Gastrocnemius medialis (tissue), 4 donors: ENCODE measurements around the gene RPS13. TPM values are rescaled to one million over a fixed set of nuclear protein-coding genes. Genes with fewer than 3 reads are reported as not detected.
A peak's percentile ranks its signal among the peaks of the same experiment; 100 is the strongest.
"Not testable (repeated sequence)": the region's sequence is repeated elsewhere in the genome, so short reads cannot be mapped to it uniquely, and the experiment has no call there.

Source experiments
- ATAC-seq, 2 donors: fragments of 150-250 bp; one replicate each; pipeline ENCODE4 v1.9.1; 2016
- DNase-seq, 2 donors: peaks; one replicate each; pipeline ENCODE4 v3.0.0-alpha.2; 2019
- H3K27ac ChIP-seq, 4 donors: fragments of 200-600 bp; sonication (generic); 1 replicate in 1 of 4; 2 replicates in 3 of 4; pipeline ENCODE4 v1.5.1; 2016 to 2018; ENCODE audit warnings: mild to moderate bottlenecking in 2 of 4, moderate library complexity in 1 of 4
- H3K27me3 ChIP-seq, 3 donors: fragments of 200-600 bp; sonication (generic) in 2 of 3; 1 replicate in 1 of 3; 2 replicates in 2 of 3; pipeline versions ENCODE4 v1.5.1 to v1.6.0; 2016 to 2019; ENCODE audit warnings: mild to moderate bottlenecking in 1 of 3, moderate library complexity in 1 of 3
- H3K36me3 ChIP-seq, 2 donors: fragments of 200-600 bp; sonication (generic) in 1 of 2; one replicate each; pipeline ENCODE4 v1.5.1; 2017 to 2018
- H3K4me1 ChIP-seq, 2 donors: fragments of 200-600 bp; sonication (generic) in 1 of 2; one replicate each; pipeline ENCODE4 v1.5.1; 2016 to 2017; ENCODE audit warnings: mild to moderate bottlenecking in 2 of 2
- H3K4me3 ChIP-seq, 4 donors: fragments of 200-600 bp; sonication (generic) in 3 of 4; 1 replicate in 1 of 4; 2 replicates in 3 of 4; pipeline ENCODE4 v1.5.1; 2016 to 2019; ENCODE audit warnings: mild to moderate bottlenecking in 2 of 4
- H3K9me3 ChIP-seq, 3 donors: fragments of 200-600 bp; sonication (generic) in 2 of 3; 1 replicate in 1 of 3; 2 replicates in 2 of 3; pipeline ENCODE4 v1.5.1; 2016 to 2019
- CTCF ChIP-seq, 5 experiments: fragments of 450-650 bp in 3 of 5; fragments of 200-600 bp in 2 of 5; sonication (generic) in 2 of 5; IDR thresholded peaks in 4 of 5; conservative IDR thresholded peaks in 1 of 5; 1 replicate in 4 of 5; 2 replicates in 1 of 5; pipeline ENCODE4 v1.5.1; 2016 to 2019; ENCODE audit warnings: antibody characterized with exemption in 5 of 5, mild to moderate bottlenecking in 3 of 5, moderate library complexity in 3 of 5
- POLR2A ChIP-seq, 2 donors: fragments of 450-650 bp; IDR thresholded peaks; one replicate each; pipeline ENCODE4 v1.6.1; 2017; ENCODE audit warnings: antibody characterized with exemption in 2 of 2, mild to moderate bottlenecking in 2 of 2, moderate library complexity in 2 of 2
- in situ Hi-C, 4 donors: fragments of 200-750 bp; cut with MboI; loops; one replicate each; pipeline versions ENCODE4 v1.15.0 to v1.8.0; 2017; ENCODE audit warnings: low sequenced_read_pairs in 4 of 4
- intact Hi-C: fragments of 100-400 bp; cut with DNase I; formaldehyde crosslinking; loops from one replicate; pipeline ENCODE4 v1.15.1; 2023; ENCODE audit warnings: low total_unique reads
- total RNA-seq, 4 donors: library from RNA; depleted of rRNA; stranded (reverse); fragments of >200 nt; gene quantifications; one replicate each; pipeline versions ENCODE4 v1.1.0 to v1.2.3, GENCODE V29; 2016

Gene RPS13
- total RNA-seq, 4 donors from 2014 or later: 1,365 to 1,604 (median 1,491) TPM

- DNase-seq (no peak), ATAC-seq (no peak)
- no peak overlapping the region for H3K27ac ChIP-seq
- no peaks in the 10 kb centered on the region for H3K9me3 ChIP-seq
- peaks cover 0 to 91% of the 10 kb centered on the region in 2 donors for H3K36me3 ChIP-seq
- no peak overlapping the region for H3K4me3 ChIP-seq
- no peaks in the 10 kb centered on the region for H3K27me3 ChIP-seq
- H3K4me1 ChIP-seq: no peaks in the 10 kb centered on the region
- no peak for TF ChIP-seq POLR2A (IDR thresholded peaks at IDR 0.05)
- TF ChIP-seq CTCF (IDR thresholded peaks at IDR 0.05 in 4 of 5, conservative IDR thresholded peaks at IDR 0.05 in 1 of 5): no peak
- in situ Hi-C loops: no loop called here
- intact Hi-C loops: no loop called here
Measured at GRCh38 chr11:17102462-17102861, 25.0 kb upstream of the RPS13 start.

- no peaks in the 10 kb centered on the region for H3K27me3 ChIP-seq
- TF ChIP-seq POLR2A (IDR thresholded peaks at IDR 0.05): no peak
- TF ChIP-seq CTCF (IDR thresholded peaks at IDR 0.05 in 4 of 5, conservative IDR thresholded peaks at IDR 0.05 in 1 of 5): no peak
- H3K4me3 ChIP-seq: no peak overlapping the region
- DNase-seq (no peak), ATAC-seq (no peak)
- in situ Hi-C loops: no loop called here
- no peaks in the 10 kb centered on the region for H3K9me3 ChIP-seq
- H3K36me3 ChIP-seq: peaks cover 0 to 85% of the 10 kb centered on the region in 2 donors
- no peak overlapping the region for H3K27ac ChIP-seq
- intact Hi-C loops: no loop called here
- H3K4me1 ChIP-seq: no peaks in the 10 kb centered on the region
Measured at GRCh38 chr11:17098658-17099057, 21.2 kb upstream of the RPS13 start.

- DNase-seq (no peak), ATAC-seq (no peak)
- Histone ChIP-seq H3K36me3 (peaks cover 0 to 87% of the 10 kb centered on the region in 2 donors), H3K4me1 (no peaks in the 10 kb centered on the region), H3K27me3 (no peaks in the 10 kb centered on the region), H3K9me3 (no peaks in the 10 kb centered on the region), H3K4me3 (no peak overlapping the region), H3K27ac (no peak overlapping the region)
- no peak for TF ChIP-seq POLR2A (IDR thresholded peaks at IDR 0.05)
- TF ChIP-seq CTCF (IDR thresholded peaks at IDR 0.05 in 4 of 5, conservative IDR thresholded peaks at IDR 0.05 in 1 of 5): no peak
- in situ Hi-C loops: no loop called here
- intact Hi-C loops: no loop called here
Measured at GRCh38 chr11:17098038-17098437, 20.6 kb upstream of the RPS13 start.

GRCh38 chr11:17085976-17086375 lies 8.5 kb upstream of the RPS13 start:
- intact Hi-C loops, ATAC-seq, H3K27me3 ChIP-seq, H3K27ac ChIP-seq, H3K4me1 ChIP-seq, in situ Hi-C loops, H3K9me3 ChIP-seq, DNase-seq, H3K4me3 ChIP-seq: not testable (repeated sequence)
- peaks cover 0 to 36% of the 10 kb centered on the region in 2 donors for H3K36me3 ChIP-seq

GRCh38 chr11:17077240-17077519 lies 287 bp downstream of the RPS13 start:
- Histone ChIP-seq H3K9me3 (no peaks in the 10 kb centered on the region), H3K36me3 (peaks cover 0 to 24% of the 10 kb centered on the region in 2 donors), H3K4me1 (peaks cover 26 to 27% of the 10 kb centered on the region in 2 donors), H3K27ac (peak overlapping the region; percentile 96 to 97 (median 97)), H3K4me3 (peak overlapping the region; percentile 90 to 98 (median 94)), H3K27me3 (no peaks in the 10 kb centered on the region)
- ATAC-seq (peak; percentile 27 to 47), DNase-seq (no peak)
- intact Hi-C loops: loop anchor here (1.0 to 5.0 kb wide), 5 partner anchors 131 to 470 kb away; partner anchors contain the start of genes C11orf58, NCR3LG1 and NUCB2
- no peak for TF ChIP-seq POLR2A (IDR thresholded peaks at IDR 0.05)
- TF ChIP-seq CTCF (IDR thresholded peaks at IDR 0.05 in 4 of 5, conservative IDR thresholded peaks at IDR 0.05 in 1 of 5): no peak
- in situ Hi-C loops: loop anchor here in 1 of 4 donors (10.0 kb wide), 1 partner anchor 198 kb away; the partner anchor contains the start of gene NUCB2
